WTC11 (cell line): Measurements from ENCODE around the gene PLCB3. TPM values are rescaled to one million over a fixed set of nuclear protein-coding genes. Genes with fewer than 3 reads are reported as not detected.

ENCODE experiments used
- ATAC-seq: fragments of 200-7000 bp; cut with Tn5 transposase; 2 replicates; pipeline ENCODE4 v1.10.0; 2021; ENCODE audit warnings: mild to moderate bottlenecking, moderate library complexity
- CTCF ChIA-PET: fragments of 300-600 bp; sonication (Branson Sonifier 250); formaldehyde crosslinking; loops from one replicate; lab custom pipeline; 2021; ENCODE audit warnings: antibody characterized with exemption; lab: Charles Lee
- POLR2A ChIA-PET: fragments of 350-600 bp; sonication (Branson Sonifier 250); formaldehyde crosslinking; loops from one replicate; lab custom pipeline; 2021; ENCODE audit warnings: antibody characterized with exemption; lab: Charles Lee
- DNase-seq: peaks from one replicate; pipeline ENCODE4 v3.0.0; 2021; ENCODE audit warnings: low spot score
- H3K27ac Mint-ChIP-seq: 2 replicates; pipeline ENCODE4 v1.8.0; 2021; ENCODE audit warnings: mixed read lengths
- H3K27me3 Mint-ChIP-seq: 2 replicates; pipeline ENCODE4 v1.8.0; 2021; ENCODE audit warnings: low read depth, mild to moderate bottlenecking, moderate library complexity, mixed read lengths
- H3K36me3 Mint-ChIP-seq: 2 replicates; pipeline ENCODE4 v1.8.0; 2021; ENCODE audit warnings: mixed read lengths
- H3K4me1 Mint-ChIP-seq: 2 replicates; pipeline ENCODE4 v1.8.0; 2022; ENCODE audit warnings: mixed read lengths
- H3K4me3 Mint-ChIP-seq: 2 replicates; pipeline ENCODE4 v1.8.0; 2021; ENCODE audit warnings: mild to moderate bottlenecking, moderate library complexity, mixed read lengths
- H3K9me3 Mint-ChIP-seq: 2 replicates; pipeline ENCODE4 v1.8.0; 2021; ENCODE audit warnings: mixed read lengths
- ARID4B ChIP-seq: sonication (generic); formaldehyde crosslinking; IDR thresholded peaks from 2 replicates; pipeline ENCODE4 v1.8.0; 2023; ENCODE audit warnings: missing genetic modification reagents, mild to moderate bottlenecking, borderline replicate concordance
- CBFB ChIP-seq: sonication (generic); formaldehyde crosslinking; IDR thresholded peaks from 2 replicates; pipeline ENCODE4 v1.8.1; 2022; ENCODE audit warnings: mild to moderate bottlenecking, low read depth, missing genetic modification reagents
- CDX4 ChIP-seq: fragments of 250-450 bp; sonication (Bioruptor Pico); IDR thresholded peaks from 2 replicates; pipeline ENCODE4 v1.9.0; 2021; ENCODE audit warnings: moderate library complexity, mild to moderate bottlenecking, inconsistent platforms, borderline replicate concordance
- E2F4 ChIP-seq: sonication (generic); formaldehyde crosslinking; IDR thresholded peaks from 2 replicates; pipeline ENCODE4 v1.8.1; 2022; ENCODE audit warnings: low read depth, mild to moderate bottlenecking, moderate library complexity, missing genetic modification reagents, borderline replicate concordance
- FOXJ3 ChIP-seq: sonication (generic); formaldehyde crosslinking; IDR thresholded peaks from 2 replicates; pipeline ENCODE4 v1.9.0; 2021; ENCODE audit warnings: missing genetic modification reagents, mild to moderate bottlenecking, borderline replicate concordance
- IRF1 ChIP-seq: sonication (generic); formaldehyde crosslinking; IDR thresholded peaks from 2 replicates; pipeline ENCODE4 v1.8.0; 2023; ENCODE audit warnings: missing genetic modification reagents
- JAZF1 ChIP-seq: fragments of 250-450 bp; sonication (Bioruptor Pico); IDR thresholded peaks from 2 replicates; pipeline ENCODE4 v1.9.0; 2021; ENCODE audit warnings: moderate library complexity, mild to moderate bottlenecking, inconsistent platforms
- JUN ChIP-seq: sonication (generic); formaldehyde crosslinking; IDR thresholded peaks from 2 replicates; pipeline ENCODE4 v1.8.0; 2023; ENCODE audit warnings: mild to moderate bottlenecking, missing genetic modification reagents
- KAT7 ChIP-seq: sonication (generic); formaldehyde crosslinking; IDR thresholded peaks from 2 replicates; pipeline ENCODE4 v1.8.1; 2023; ENCODE audit warnings: missing genetic modification reagents, mild to moderate bottlenecking, borderline replicate concordance
- NFE2L1 ChIP-seq: sonication (generic); formaldehyde crosslinking; IDR thresholded peaks from 2 replicates; pipeline ENCODE4 v1.8.1; 2023; ENCODE audit warnings: missing genetic modification reagents
- PRDM15 ChIP-seq: sonication (generic); formaldehyde crosslinking; IDR thresholded peaks from 2 replicates; pipeline ENCODE4 v1.8.0; 2022; ENCODE audit warnings: missing genetic modification reagents
- PRRX2 ChIP-seq: fragments of 250-450 bp; sonication (Bioruptor Pico); IDR thresholded peaks from 2 replicates; pipeline ENCODE4 v1.8.0; 2021; ENCODE audit warnings: mild to moderate bottlenecking
- SP1 ChIP-seq: sonication (generic); formaldehyde crosslinking; conservative IDR thresholded peaks from 2 replicates; pipeline ENCODE4 v1.8.1; 2022; ENCODE audit warnings: missing genetic modification reagents
- STAT6 ChIP-seq: sonication (generic); formaldehyde crosslinking; conservative IDR thresholded peaks from 2 replicates; pipeline ENCODE4 v1.8.1; 2023; ENCODE audit warnings: mild to moderate bottlenecking, low read depth, missing genetic modification reagents, moderate library complexity
- TEAD4 ChIP-seq: sonication (generic); formaldehyde crosslinking; IDR thresholded peaks from 2 replicates; pipeline ENCODE4 v1.8.0; 2022; ENCODE audit warnings: mild to moderate bottlenecking, missing genetic modification reagents
- TP53 ChIP-seq: sonication (generic); formaldehyde crosslinking; IDR thresholded peaks from 2 replicates; pipeline ENCODE4 v1.8.1; 2023; ENCODE audit warnings: mild to moderate bottlenecking, missing genetic modification reagents
- USF2 ChIP-seq: sonication (generic); formaldehyde crosslinking; IDR thresholded peaks from 2 replicates; pipeline ENCODE4 v1.8.1; 2023; ENCODE audit warnings: mild to moderate bottlenecking, missing genetic modification reagents, moderate library complexity
- ZNF317 ChIP-seq: sonication (generic); formaldehyde crosslinking; IDR thresholded peaks from 2 replicates; pipeline ENCODE4 v1.8.1; 2023; ENCODE audit warnings: low read depth, mild to moderate bottlenecking, moderate library complexity, missing genetic modification reagents, borderline replicate concordance
- ZNF396 ChIP-seq: fragments of 250-450 bp; sonication (Bioruptor Pico); IDR thresholded peaks from 2 replicates; pipeline ENCODE4 v1.8.0; 2021; ENCODE audit warnings: mild to moderate bottlenecking, moderate library complexity, borderline replicate concordance
- ZNF416 ChIP-seq: fragments of 250-450 bp; sonication (Bioruptor Pico); IDR thresholded peaks from 2 replicates; pipeline ENCODE4 v1.9.0; 2021; ENCODE audit warnings: mild to moderate bottlenecking, inconsistent platforms
- total RNA-seq: library from RNA; stranded (reverse); gene quantifications from 3 replicates; pipeline ENCODE4 v1.2.3, GENCODE V29; 2021

PLCB3 gene
- total RNA-seq, 1 experiment from 2014 or later = 97.4 TPM

GRCh38 chr11:64314146-64314804, 62.9 kb downstream of the PLCB3 start:
- no peaks in the 10 kb centered on the region for H3K27me3 Mint-ChIP-seq
- ATAC-seq (no peak), DNase-seq (no peak)
- ChIA-PET POLR2A (interaction anchor here (0.5 kb wide), 1 partner anchor 631 kb away, joined by 3 read pairs; no protein-coding TSS in a partner anchor), CTCF (interaction anchor here (0.9 to 4.9 kb wide), 5 partner anchors 17 to 41 kb away, joined by 3 to 37 read pairs (median 4); no protein-coding TSS in a partner anchor)
- H3K4me1 Mint-ChIP-seq = peaks cover 15% of the 10 kb centered on the region
- peaks cover 15% of the 10 kb centered on the region for H3K36me3 Mint-ChIP-seq
- TF ChIP-seq FOXJ3 (no peak), E2F4 (no peak), PRRX2 (no peak), TEAD4 (CRISPR knock-in tag) (no peak), PRDM15 (CRISPR knock-in tag) (no peak), SP1 (CRISPR knock-in tag) (no peak), CDX4 (no peak), IRF1 (no peak), NFE2L1 (CRISPR knock-in tag) (no peak), ZNF416 (CRISPR knock-in tag) (no peak), ARID4B (CRISPR knock-in tag) (no peak), JAZF1 (CRISPR knock-in tag) (no peak), ZNF396 (CRISPR knock-in tag) (no peak), JUN (CRISPR knock-in tag) (no peak), USF2 (no peak), TP53 (CRISPR knock-in tag) (no peak), STAT6 (CRISPR knock-in tag) (no peak), ZNF317 (CRISPR knock-in tag) (no peak), CBFB (CRISPR knock-in tag) (no peak), KAT7 (CRISPR knock-in tag) (no peak)
- H3K9me3 Mint-ChIP-seq = no peaks in the 10 kb centered on the region
- peak overlapping the region; percentile 88 for H3K27ac Mint-ChIP-seq
- H3K4me3 Mint-ChIP-seq = no peak overlapping the region
